ENCODE data around the gene IGFBP6. TPM values are rescaled to one million over a fixed set of nuclear protein-coding genes. Genes with fewer than 3 reads are reported as not detected.

The IGFBP6 gene
- total and polyA plus RNA-seq, 8 donors = 22.6 to 388 (median 82.8) TPM

GRCh38 chr12:53145383-53146260 is 48.2 kb downstream of the IGFBP6 start:
- 86 to 93% (median 89%) methylated on average over 5 of the region's 5 CpGs for WGBS, 5 donors
- Histone ChIP-seq H3K4me3 (no peak overlapping the region), H3K27me3 (no peaks in the 10 kb centered on the region), H3K36me3 (no peaks in the 10 kb centered on the region), H3K4me1 (no peaks in the 10 kb centered on the region), H3K9me3 (no peaks in the 10 kb centered on the region), H3K27ac (no peak overlapping the region)
- intact Hi-C loops (cut with DNase I; ENCODE audit: low total_unique reads) = no loop called here
- TF ChIP-seq EP300 (IDR thresholded peaks at IDR 0.05) (no peak), POLR2A (IDR thresholded peaks at IDR 0.05) (no peak), POLR2AphosphoS5 (IDR thresholded peaks at IDR 0.05) (no peak)
- TF ChIP-seq, protein P1, sequence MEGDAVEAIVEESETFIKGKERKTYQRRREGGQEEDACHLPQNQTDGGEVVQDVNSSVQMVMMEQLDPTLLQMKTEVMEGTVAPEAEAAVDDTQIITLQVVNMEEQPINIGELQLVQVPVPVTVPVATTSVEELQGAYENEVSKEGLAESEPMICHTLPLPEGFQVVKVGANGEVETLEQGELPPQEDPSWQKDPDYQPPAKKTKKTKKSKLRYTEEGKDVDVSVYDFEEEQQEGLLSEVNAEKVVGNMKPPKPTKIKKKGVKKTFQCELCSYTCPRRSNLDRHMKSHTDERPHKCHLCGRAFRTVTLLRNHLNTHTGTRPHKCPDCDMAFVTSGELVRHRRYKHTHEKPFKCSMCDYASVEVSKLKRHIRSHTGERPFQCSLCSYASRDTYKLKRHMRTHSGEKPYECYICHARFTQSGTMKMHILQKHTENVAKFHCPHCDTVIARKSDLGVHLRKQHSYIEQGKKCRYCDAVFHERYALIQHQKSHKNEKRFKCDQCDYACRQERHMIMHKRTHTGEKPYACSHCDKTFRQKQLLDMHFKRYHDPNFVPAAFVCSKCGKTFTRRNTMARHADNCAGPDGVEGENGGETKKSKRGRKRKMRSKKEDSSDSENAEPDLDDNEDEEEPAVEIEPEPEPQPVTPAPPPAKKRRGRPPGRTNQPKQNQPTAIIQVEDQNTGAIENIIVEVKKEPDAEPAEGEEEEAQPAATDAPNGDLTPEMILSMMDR (IDR thresholded peaks at IDR 0.05) = no peak
- DNase-seq = no peak

GRCh38 chr12:53147181-53147580 is 49.7 kb downstream of the IGFBP6 start:
- WGBS, 5 donors = 86 to 96% (median 91%) methylated on average over 5 of the region's 5 CpGs
- H3K27ac ChIP-seq = no peak overlapping the region
- intact Hi-C loops (cut with DNase I; ENCODE audit: low total_unique reads) = no loop called here

DNA sequence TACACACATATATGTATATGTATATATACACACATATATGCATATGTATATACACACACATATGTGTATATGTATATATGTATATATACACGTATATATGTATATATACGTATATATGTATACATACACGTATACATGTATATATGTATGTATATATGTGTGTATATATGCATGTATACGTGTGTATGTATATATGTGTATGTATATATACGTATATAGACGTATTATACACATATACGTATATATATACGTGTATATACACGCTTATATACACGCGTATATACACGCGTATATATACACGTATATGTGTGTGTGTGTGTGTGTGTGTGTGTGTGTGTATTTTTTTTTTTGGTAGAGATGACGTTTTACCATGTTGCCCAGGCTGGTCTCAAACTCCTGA is 50.2 kb downstream of the IGFBP6 start:
- no peak for DNase-seq
- H3K4me3 ChIP-seq = no peak overlapping the region
- WGBS, 5 donors = 89 to 94% (median 92%) methylated on average over 15 of the region's 15 CpGs
- H3K27me3 ChIP-seq = no peaks in the 10 kb centered on the region
- TF ChIP-seq, protein P1 (IDR thresholded peaks at IDR 0.05) = no peak
- TF ChIP-seq POLR2A (IDR thresholded peaks at IDR 0.05) = no peak
- no peak for TF ChIP-seq EP300 (IDR thresholded peaks at IDR 0.05)
- TF ChIP-seq POLR2AphosphoS5 (IDR thresholded peaks at IDR 0.05) = no peak
- no peaks in the 10 kb centered on the region for H3K4me1 ChIP-seq
- intact Hi-C loops (cut with DNase I; ENCODE audit: low total_unique reads) = no loop called here
- no peaks in the 10 kb centered on the region for H3K9me3 ChIP-seq
- no peak overlapping the region for H3K27ac ChIP-seq
- H3K36me3 ChIP-seq = no peaks in the 10 kb centered on the region

More at GRCh38 chr12:53147181-53147580, 49.7 kb downstream of the IGFBP6 start:
- Histone ChIP-seq H3K9me3 (no peaks in the 10 kb centered on the region), H3K36me3 (no peaks in the 10 kb centered on the region), H3K4me1 (no peaks in the 10 kb centered on the region), H3K4me3 (no peak overlapping the region), H3K27me3 (no peaks in the 10 kb centered on the region)
- TF ChIP-seq EP300 (IDR thresholded peaks at IDR 0.05) (no peak), POLR2A (IDR thresholded peaks at IDR 0.05) (no peak), POLR2AphosphoS5 (IDR thresholded peaks at IDR 0.05) (no peak)
- TF ChIP-seq, protein P1 (IDR thresholded peaks at IDR 0.05) = no peak
- DNase-seq = no peak

- Histone ChIP-seq H3K27me3 (no peaks in the 10 kb centered on the region), H3K36me3 (no peaks in the 10 kb centered on the region), H3K27ac (no peak overlapping the region), H3K9me3 (no peaks in the 10 kb centered on the region), H3K4me3 (no peak overlapping the region), H3K4me1 (no peaks in the 10 kb centered on the region)
- DNase-seq = no peak
- intact Hi-C loops (cut with DNase I; ENCODE audit: low total_unique reads) = no loop called here
- 78 to 90% (median 81%) methylated on average over 6 of the region's 6 CpGs for WGBS, 5 donors
- TF ChIP-seq POLR2A (IDR thresholded peaks at IDR 0.05) (no peak), POLR2AphosphoS5 (IDR thresholded peaks at IDR 0.05) (no peak)
- TF ChIP-seq, protein P1 (IDR thresholded peaks at IDR 0.05) = no peak
Observed at GRCh38 chr12:53151039-53151438, 53.6 kb downstream of the IGFBP6 start.

Small RNA genes within 50 kb of the gene (small RNA-seq; reads per million reads assigned to genes)
- 0 reads per million in 4 donors for gene HIGD1AP1
- 0 reads per million in 4 donors for gene MIR6757
- 0 reads per million in 4 donors for gene RNU6-333P

Other genes starting within 250 kb of the IGFBP6 start
- under 1 TPM in 1 of 5 donors, not detected in 4; 0.73 TPM for gene KRT78, start 248.7 kb upstream of the IGFBP6 start, total RNA-seq
- gene KRT78, start 248.7 kb upstream of the IGFBP6 start, polyA plus RNA-seq = 10 to 100 TPM in 1 of 3 donors, under 1 TPM in 1, not detected in 1; 0.76 to 98.0 TPM
- gene KRT8, start 192.6 kb upstream of the IGFBP6 start, total RNA-seq = 1,000 to 10,000 TPM in 1 of 5 donors, 100 to 1,000 TPM in 3, 10 to 100 TPM in 1; 71.2 to 1,740 (median 566) TPM
- 1,000 to 10,000 TPM in 1 of 3 donors, 100 to 1,000 TPM in 2; 361 to 1,687 (median 767) TPM for gene KRT8, start 192.6 kb upstream of the IGFBP6 start, polyA plus RNA-seq
- 100 to 1,000 TPM in 4 of 5 donors, 10 to 100 TPM in 1; 68.3 to 648 (median 309) TPM for gene KRT18, start 148.5 kb upstream of the IGFBP6 start, total RNA-seq
- 100 to 1,000 TPM; 369 to 525 (median 391) TPM for gene KRT18, start 148.5 kb upstream of the IGFBP6 start, polyA plus RNA-seq
- 100 to 1,000 TPM; 319 to 833 (median 400) TPM for gene EIF4B, start 91.2 kb upstream of the IGFBP6 start, total RNA-seq
- 100 to 1,000 TPM; 101 to 262 (median 179) TPM for gene EIF4B, start 91.2 kb upstream of the IGFBP6 start, polyA plus RNA-seq
- gene TNS2, start 47.6 kb upstream of the IGFBP6 start, total RNA-seq = 100 to 1,000 TPM in 2 of 5 donors, 10 to 100 TPM in 3; 38.5 to 164 (median 44.2) TPM
- 100 to 1,000 TPM in 1 of 3 donors, 10 to 100 TPM in 2; 71.0 to 104 (median 76.5) TPM for gene TNS2, start 47.6 kb upstream of the IGFBP6 start, polyA plus RNA-seq
- 10 to 100 TPM; 17.8 to 99.8 (median 50.9) TPM for gene SPRYD3, start 18.3 kb upstream of the IGFBP6 start, total RNA-seq
- 10 to 100 TPM; 26.3 to 30.5 (median 29.8) TPM for gene SPRYD3, start 18.3 kb upstream of the IGFBP6 start, polyA plus RNA-seq
- under 1 TPM in 1 of 5 donors, not detected in 4; 0.92 TPM for gene SOAT2, start 5.8 kb downstream of the IGFBP6 start, total RNA-seq
- under 1 TPM in 1 of 3 donors, not detected in 2; 0.28 TPM for gene SOAT2, start 5.8 kb downstream of the IGFBP6 start, polyA plus RNA-seq
- gene ZNF740, start 83.1 kb downstream of the IGFBP6 start, total RNA-seq = 10 to 100 TPM in 3 of 5 donors, 1 to 10 TPM in 2; 4.1 to 37.5 (median 10.3) TPM
- gene ZNF740, start 83.1 kb downstream of the IGFBP6 start, polyA plus RNA-seq = 1 to 10 TPM; 4.0 to 4.9 (median 4.1) TPM
- gene CSAD, start 83.3 kb downstream of the IGFBP6 start, total RNA-seq = 100 to 1,000 TPM in 2 of 5 donors, 10 to 100 TPM in 3; 30.3 to 334 (median 38.9) TPM
- 10 to 100 TPM in 1 of 3 donors, 1 to 10 TPM in 2; 4.6 to 52.6 (median 5.7) TPM for gene CSAD, start 83.3 kb downstream of the IGFBP6 start, polyA plus RNA-seq
- gene ITGB7, start 109.6 kb downstream of the IGFBP6 start, total RNA-seq = 10 to 100 TPM in 1 of 5 donors, 1 to 10 TPM in 2, not detected in 2; 4.6 to 29.5 (median 5.7) TPM
- 1 to 10 TPM in 2 of 3 donors, under 1 TPM in 1; 0.56 to 3.8 (median 1.7) TPM for gene ITGB7, start 109.6 kb downstream of the IGFBP6 start, polyA plus RNA-seq
- 10 to 100 TPM in 2 of 5 donors, 1 to 10 TPM in 3; 2.0 to 26.5 (median 9.5) TPM for gene RARG, start 134.5 kb downstream of the IGFBP6 start, total RNA-seq
- gene RARG, start 134.5 kb downstream of the IGFBP6 start, polyA plus RNA-seq = 10 to 100 TPM in 1 of 3 donors, 1 to 10 TPM in 2; 4.9 to 37.7 (median 9.6) TPM
- gene ESPL1, start 170.6 kb downstream of the IGFBP6 start, total RNA-seq = 10 to 100 TPM in 1 of 5 donors, 1 to 10 TPM in 4; 3.3 to 43.2 (median 6.6) TPM
- gene ESPL1, start 170.6 kb downstream of the IGFBP6 start, polyA plus RNA-seq = 10 to 100 TPM in 1 of 3 donors, under 1 TPM in 2; 0.15 to 13.1 (median 0.75) TPM
- gene PFDN5, start 197.9 kb downstream of the IGFBP6 start, total RNA-seq = 100 to 1,000 TPM; 207 to 623 (median 288) TPM
- 1,000 to 10,000 TPM; 1,294 to 1,886 (median 1,325) TPM for gene PFDN5, start 197.9 kb downstream of the IGFBP6 start, polyA plus RNA-seq
- gene MYG1, start 202.0 kb downstream of the IGFBP6 start, total RNA-seq = 10 to 100 TPM; 16.0 to 33.9 (median 29.0) TPM
- 100 to 1,000 TPM in 1 of 3 donors, 10 to 100 TPM in 2; 89.5 to 120 (median 98.5) TPM for gene MYG1, start 202.0 kb downstream of the IGFBP6 start, polyA plus RNA-seq
- 10 to 100 TPM; 22.6 to 59.4 (median 43.3) TPM for gene AAAS, start 223.9 kb downstream of the IGFBP6 start, total RNA-seq
- 10 to 100 TPM; 19.7 to 49.7 (median 19.7) TPM for gene AAAS, start 223.9 kb downstream of the IGFBP6 start, polyA plus RNA-seq
- not detected for gene SP7, start 238.7 kb downstream of the IGFBP6 start, total RNA-seq
- not detected for gene SP7, start 238.7 kb downstream of the IGFBP6 start, polyA plus RNA-seq

All from stomach (tissue), 9 donors.